DND-41 (cell line): ENCODE data around the gene PIM2.

Experiments used
- ATAC-seq: fragments of 200-7000 bp; cut with Tn5 transposase; 3 replicates; pipeline ENCODE4 v1.9.1; 2021; ENCODE audit warnings: low read depth; ENCODE audit not compliant: insufficient read depth
- DNase-seq: peaks from one replicate; pipeline ENCODE4 v3.0.0-alpha.2; 2020
- H2AFZ ChIP-seq: 2 replicates; pipeline ENCODE4 v1.6.0; 2012; ENCODE audit warnings: low read depth, low read length
- H3K27ac ChIP-seq: 2 replicates; pipeline ENCODE4 v1.5.1; 2012; ENCODE audit warnings: low read length, inconsistent platforms
- H3K27me3 ChIP-seq: fragments of 200-600 bp; sonication (generic); 2 replicates; pipeline ENCODE4 v1.6.0; 2012; ENCODE audit warnings: low read length, mild to moderate bottlenecking, inconsistent platforms; ENCODE audit not compliant: insufficient read depth, poor library complexity
- H3K36me3 ChIP-seq: 2 replicates; pipeline ENCODE4 v1.5.1; 2012; ENCODE audit warnings: low read length, inconsistent platforms; ENCODE audit not compliant: insufficient read depth
- H3K4me1 ChIP-seq: 2 replicates; pipeline ENCODE4 v1.5.1; 2012; ENCODE audit warnings: mild to moderate bottlenecking, low read length; ENCODE audit not compliant: insufficient read depth
- H3K4me2 ChIP-seq: 2 replicates; pipeline ENCODE4 v1.6.0; 2012; ENCODE audit warnings: mild to moderate bottlenecking, moderate library complexity, low read length, inconsistent platforms; ENCODE audit not compliant: insufficient read depth
- H3K4me3 ChIP-seq, 2 experiments: fragments of 200-600 bp in 1 of 2; shearing (Covaris generic) in 1 of 2; 2 replicates each; pipeline ENCODE4 v1.5.1; 2012 to 2016; ENCODE audit warnings: inconsistent platforms in 2 of 2, low read length in 2 of 2, mild to moderate bottlenecking in 2 of 2, low read depth in 1 of 2, moderate library complexity in 1 of 2
- H3K79me2 ChIP-seq: 2 replicates; pipeline ENCODE4 v1.6.0; 2012; ENCODE audit warnings: low read length, inconsistent platforms; ENCODE audit not compliant: insufficient read depth
- H3K9ac ChIP-seq: 2 replicates; pipeline ENCODE4 v1.6.0; 2012; ENCODE audit warnings: low read depth, mild to moderate bottlenecking, inconsistent platforms, low read length, moderate library complexity
- H3K9me3 ChIP-seq: 2 replicates; pipeline ENCODE4 v1.5.1; 2012; ENCODE audit warnings: low read length, moderate library complexity, mild to moderate bottlenecking, inconsistent platforms; ENCODE audit not compliant: insufficient read depth, severe bottlenecking
- H4K20me1 ChIP-seq: 2 replicates; pipeline ENCODE4 v1.6.0; 2012; ENCODE audit warnings: low read length; ENCODE audit not compliant: insufficient read depth
- CTCF ChIP-seq: IDR thresholded peaks from 2 replicates; pipeline ENCODE4 v1.5.1; 2012; ENCODE audit warnings: borderline replicate concordance, low read length, moderate library complexity, mild to moderate bottlenecking; ENCODE audit not compliant: poor library complexity, severe bottlenecking; ENCODE audit errors: extremely low read depth
- EZH2 ChIP-seq: IDR thresholded peaks from 3 replicates; pipeline ENCODE4 v1.6.1; 2012; ENCODE audit warnings: borderline replicate concordance, low read depth, mild to moderate bottlenecking, moderate library complexity, low read length, inconsistent platforms; ENCODE audit not compliant: severe bottlenecking

Gene PIM2

GRCh38 chrX:48899078-48899410, 19.8 kb downstream of the PIM2 start:
- peaks cover 30% of the 10 kb centered on the region for H4K20me1 ChIP-seq
- H3K27me3 ChIP-seq: no peaks in the 10 kb centered on the region
- H3K9ac ChIP-seq: peak overlapping the region; percentile 94; the same call in 1 of the 2 replicates
- no peak for DNase-seq
- peak overlapping the region; percentile 97 for H3K4me2 ChIP-seq
- ATAC-seq: no peak
- H3K4me1 ChIP-seq: peaks cover 29% of the 10 kb centered on the region
- peaks cover 47% of the 10 kb centered on the region for H3K36me3 ChIP-seq
- TF ChIP-seq CTCF (no peak), EZH2 (no peak)
- no peak overlapping the region for H3K27ac ChIP-seq
- H3K4me3 ChIP-seq: peak overlapping the region in 1 of 2 experiments; percentile 98; a peak in 1 of 4 replicates
- H2AFZ ChIP-seq: no peak overlapping the region
- H3K79me2 ChIP-seq: peaks cover 50% of the 10 kb centered on the region
- no peaks in the 10 kb centered on the region for H3K9me3 ChIP-seq

- Histone ChIP-seq H3K4me1 (peaks cover 29% of the 10 kb centered on the region), H2AFZ (peak within 1 kb of the TSS; percentile 90), H4K20me1 (peaks cover 30% of the 10 kb centered on the region), H3K4me3 (peak within 1 kb of the TSS; percentile 88 to 98), H3K9me3 (no peaks in the 10 kb centered on the region), H3K36me3 (peaks cover 50% of the 10 kb centered on the region), H3K27ac (peak within 1 kb of the TSS; percentile 99), H3K27me3 (no peaks in the 10 kb centered on the region), H3K9ac (peak within 1 kb of the TSS; percentile 94), H3K4me2 (peak within 1 kb of the TSS; percentile 97), H3K79me2 (peaks cover 50% of the 10 kb centered on the region)
- DNase-seq (peak; percentile 92), ATAC-seq (peak; percentile 93)
- TF ChIP-seq EZH2: no peak
- TF ChIP-seq CTCF: no peak
Measured at GRCh38 chrX:48897625-48898306, 21.1 kb downstream of the PIM2 start, which contains the start of the genes PQBP1 and TIMM17B. Gene PQBP1, plus strand, starts transcription at chrX:48897930. Its CDS starts 580 bp downstream, at chrX:48898510. Gene TIMM17B, minus strand, starts transcription at chrX:48897768. Its CDS starts 19 bp downstream, at chrX:48897749.

- ATAC-seq: peak; percentile 34
- peak overlapping the region; percentile 90 for H2AFZ ChIP-seq
- peaks cover 29% of the 10 kb centered on the region for H3K4me1 ChIP-seq
- peaks cover 30% of the 10 kb centered on the region for H4K20me1 ChIP-seq
- H3K36me3 ChIP-seq: peaks cover 45% of the 10 kb centered on the region
- peak; percentile 72 for DNase-seq
- peak overlapping the region; percentile 99 for H3K27ac ChIP-seq
- H3K9ac ChIP-seq: peak overlapping the region; percentile 94
- peak overlapping the region; percentile 88 to 98 for H3K4me3 ChIP-seq
- H3K27me3 ChIP-seq: no peaks in the 10 kb centered on the region
- TF ChIP-seq EZH2 (no peak), CTCF (no peak)
- peak overlapping the region; percentile 97 for H3K4me2 ChIP-seq
- no peaks in the 10 kb centered on the region for H3K9me3 ChIP-seq
- H3K79me2 ChIP-seq: peaks cover 50% of the 10 kb centered on the region
Measured at GRCh38 chrX:48897157-48897624, 21.6 kb downstream of the PIM2 start.
